Renal pelvis (tissue), 4 donors: ENCODE results near the gene TEDC1. TPM values are rescaled to one million over a fixed set of nuclear protein-coding genes. Genes with fewer than 3 reads are reported as not detected.

Experiments
- DNase-seq: peaks from one replicate; pipeline ENCODE4 v3.0.0-alpha.2; 2013
- polyA plus RNA-seq, 3 donors: library from polyadenylated mRNA; unstranded; fragments of 120-200 nt; gene quantifications; one replicate each; pipeline ENCODE4 v1.2.1, GENCODE V29; 2013; ENCODE audit not compliant: insufficient read length in 3 of 3

The TEDC1 gene
- polyA plus RNA-seq, 3 donors: 10.9 to 13.7 (median 11.1) TPM

DNA sequence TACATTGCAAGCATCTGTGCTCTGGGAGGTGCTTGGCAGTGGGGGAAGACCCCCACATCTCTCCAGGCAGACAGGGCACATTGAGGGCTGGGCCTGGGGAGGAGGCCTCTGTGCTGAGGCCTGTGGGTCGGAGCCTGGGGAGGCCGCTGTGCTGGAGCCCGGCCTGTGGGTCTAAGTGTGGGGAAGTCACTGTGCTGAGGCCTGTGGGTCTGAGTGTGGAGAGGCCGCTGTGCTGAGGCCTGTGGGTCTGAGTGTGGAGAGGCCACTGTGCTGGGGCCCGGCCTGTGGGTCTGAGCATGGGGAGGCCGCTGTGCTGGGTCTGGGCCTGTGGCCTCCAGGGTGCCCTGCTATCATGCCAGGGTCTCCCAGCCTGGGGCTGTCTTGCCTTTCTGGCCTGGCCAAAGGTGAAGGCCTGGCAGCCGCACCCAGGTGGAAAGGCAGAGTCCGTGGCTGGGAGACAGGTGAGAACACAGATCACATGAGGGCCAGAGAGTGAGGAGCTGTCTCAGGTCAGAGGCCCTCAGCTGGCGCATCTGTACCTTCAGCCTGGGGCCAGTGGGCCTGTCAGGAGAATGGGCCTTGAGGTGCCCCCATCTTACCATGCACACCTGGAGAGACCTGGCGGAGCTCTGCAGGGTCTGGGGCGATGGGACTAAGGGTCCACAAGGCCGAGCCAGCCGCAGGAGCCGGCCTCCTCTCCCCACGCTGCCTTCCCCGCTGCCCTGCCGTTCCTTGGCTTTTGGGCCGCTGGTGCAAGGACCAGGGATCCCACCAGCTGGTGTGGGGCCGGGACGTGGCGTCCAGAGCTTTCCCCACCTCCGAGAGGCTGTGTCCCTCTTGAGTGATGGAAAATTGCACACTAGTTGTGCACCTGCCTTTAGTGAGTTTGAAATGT lies 35.0 kb upstream of the TEDC1 start:
- DNase-seq: no peak

DNA sequence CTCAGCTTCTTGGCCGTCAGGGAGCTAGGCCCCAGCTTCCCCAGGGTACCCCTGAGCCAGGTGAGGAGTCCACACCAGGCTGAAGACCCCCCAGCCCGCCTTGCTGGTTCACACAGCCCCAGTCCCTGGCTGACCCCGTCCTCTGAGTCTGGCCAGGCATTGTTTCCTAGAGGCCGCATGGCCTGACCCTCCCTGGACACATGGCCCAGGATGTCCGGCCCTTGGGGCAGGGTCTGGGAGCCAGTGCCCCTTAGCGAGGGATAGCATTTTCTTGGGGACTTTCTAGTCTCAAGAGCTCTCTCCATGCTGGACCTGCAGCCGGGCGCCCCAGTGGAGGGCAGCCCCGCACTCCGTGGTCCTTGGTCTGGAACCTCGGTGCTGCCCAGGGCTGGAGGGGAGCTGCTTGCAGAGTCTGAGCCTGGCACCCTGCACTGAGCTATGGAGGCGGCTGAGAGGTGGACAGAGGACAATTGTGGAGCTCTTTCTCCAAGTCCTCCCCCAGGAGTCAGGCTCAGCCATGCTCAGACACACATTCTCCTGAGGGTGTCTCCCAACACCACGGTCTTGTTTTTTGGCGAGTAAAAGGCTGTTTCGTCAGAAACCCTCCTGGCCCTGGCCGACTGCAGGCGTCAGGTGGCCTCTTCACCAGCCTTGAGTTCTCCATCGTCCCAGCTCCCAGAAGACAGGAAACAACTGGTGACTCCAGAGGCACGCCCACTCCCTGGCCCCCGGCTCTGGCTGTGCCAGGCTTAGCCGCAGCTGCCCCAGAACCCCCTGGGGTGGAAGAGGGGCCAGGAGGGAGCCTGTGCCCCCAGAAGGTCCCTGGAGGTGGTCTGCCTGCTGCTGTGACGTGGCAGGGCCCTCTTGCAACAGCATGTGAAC lies 34.1 kb upstream of the TEDC1 start:
- no peak for DNase-seq

DNA sequence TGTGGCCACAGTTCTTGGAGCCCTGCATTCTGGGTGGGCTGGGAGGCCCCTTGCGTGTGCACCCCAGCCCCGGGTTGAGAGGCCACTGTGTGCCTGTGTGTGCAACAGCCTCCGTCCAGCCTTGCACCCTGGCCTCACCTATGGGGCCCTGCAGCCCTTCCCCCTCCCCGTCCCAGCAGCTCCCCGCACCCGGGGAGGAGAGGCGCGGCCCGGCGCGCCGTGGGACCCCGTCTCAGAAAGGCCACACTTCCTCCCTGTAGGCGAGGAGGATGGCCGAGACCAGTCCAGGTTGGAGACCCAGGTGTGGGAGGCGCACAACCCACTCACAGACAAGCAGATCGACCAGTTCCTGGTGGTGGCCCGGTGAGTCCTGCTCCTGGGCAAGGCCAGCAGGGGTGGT lies 33.0 kb upstream of the TEDC1 start:
- no peak for DNase-seq

DNA sequence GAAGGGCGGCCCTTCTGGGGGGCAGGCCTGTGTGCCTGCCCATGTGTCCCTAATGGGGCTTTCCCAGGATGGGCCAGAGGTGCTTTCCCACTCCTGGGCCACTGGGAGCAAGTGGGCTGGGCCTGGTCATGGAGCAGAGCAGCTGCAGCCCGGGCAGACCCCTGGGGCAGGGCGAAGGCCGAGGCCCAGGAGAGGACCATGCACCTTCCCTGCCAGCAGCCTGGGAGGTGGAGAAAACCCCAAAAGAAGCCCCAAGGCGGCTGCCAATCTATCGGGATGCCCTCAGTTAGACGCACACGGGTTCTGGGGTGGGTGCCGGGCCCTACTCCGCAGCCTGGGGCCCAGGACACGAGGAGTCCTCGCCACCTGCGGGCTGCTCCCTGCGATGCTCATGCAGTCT lies 32.5 kb upstream of the TEDC1 start:
- no peak for DNase-seq

DNA sequence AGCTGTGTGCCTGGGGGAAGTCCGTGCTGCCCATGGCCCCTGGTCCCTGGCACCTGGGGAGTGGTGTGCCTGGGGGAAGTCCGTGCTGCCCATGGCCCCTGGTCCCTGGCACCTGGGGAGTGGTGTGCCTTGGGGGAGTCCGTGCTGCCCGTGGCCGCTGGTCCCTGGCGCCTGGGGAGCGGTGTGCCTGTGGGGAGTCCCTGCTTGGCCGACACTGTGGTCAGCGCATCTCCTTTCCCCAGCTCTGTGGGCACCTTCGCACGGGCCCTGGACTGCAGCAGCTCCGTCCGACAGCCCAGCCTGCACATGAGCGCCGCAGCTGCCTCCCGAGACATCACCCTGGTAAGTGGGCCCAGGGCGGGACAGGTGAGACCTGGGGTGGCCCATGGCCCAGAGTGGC lies 30.9 kb upstream of the TEDC1 start:
- no peak for DNase-seq

DNA sequence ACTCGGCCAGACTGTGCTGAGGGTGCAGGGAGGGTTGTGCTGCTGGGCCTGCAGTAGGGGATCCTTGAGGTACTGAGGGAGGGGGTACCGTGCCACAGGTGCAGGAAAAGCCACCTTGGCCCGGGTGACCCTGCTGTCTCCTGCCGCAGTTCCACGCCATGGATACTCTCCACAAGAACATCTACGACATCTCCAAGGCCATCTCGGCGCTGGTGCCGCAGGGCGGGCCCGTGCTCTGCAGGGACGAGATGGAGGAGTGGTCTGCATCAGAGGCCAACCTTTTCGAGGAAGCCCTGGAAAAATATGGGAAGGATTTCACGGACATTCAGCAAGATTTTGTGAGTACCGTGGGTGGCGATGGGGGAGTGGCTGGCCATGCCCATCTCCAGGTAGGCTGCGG lies 30.4 kb upstream of the TEDC1 start:
- DNase-seq: no peak

DNA sequence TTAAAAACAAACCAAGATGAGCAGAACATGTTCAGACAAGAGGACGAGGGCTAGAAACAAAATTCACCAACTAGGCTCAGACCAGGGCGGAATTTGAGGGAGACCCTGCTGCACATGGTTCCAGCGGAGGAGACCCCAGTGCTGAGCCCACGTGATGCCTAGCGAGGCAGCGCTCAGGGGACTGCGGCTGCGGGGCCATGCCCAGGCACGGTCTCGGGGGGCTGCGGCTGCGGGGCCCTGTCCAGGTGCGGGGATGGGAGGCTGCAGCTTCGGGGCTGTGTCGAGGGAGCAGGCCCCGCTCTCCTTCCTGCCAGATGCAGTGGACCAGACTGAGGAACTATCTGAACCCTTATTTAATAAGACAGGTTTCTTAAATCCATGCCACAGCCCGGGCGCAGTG lies 29.1 kb upstream of the TEDC1 start:
- DNase-seq: no peak

DNA sequence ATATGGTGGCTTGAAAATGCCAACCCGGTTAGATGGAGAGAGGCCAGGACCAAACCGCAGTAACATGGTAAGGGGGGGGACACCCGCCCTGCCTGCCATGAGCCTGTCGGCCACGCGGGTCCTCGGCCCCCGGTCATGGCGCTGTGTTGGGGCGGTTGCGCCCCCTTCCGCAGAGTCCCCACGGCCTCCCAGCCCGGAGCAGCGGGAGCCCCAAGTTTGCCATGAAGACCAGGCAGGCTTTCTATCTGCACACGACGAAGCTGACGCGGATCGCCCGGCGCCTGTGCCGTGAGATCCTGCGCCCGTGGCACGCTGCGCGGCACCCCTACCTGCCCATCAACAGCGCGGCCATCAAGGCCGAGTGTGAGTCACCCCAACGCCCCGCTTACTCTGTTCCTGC lies 26.5 kb upstream of the TEDC1 start:
- no peak for DNase-seq

DNA sequence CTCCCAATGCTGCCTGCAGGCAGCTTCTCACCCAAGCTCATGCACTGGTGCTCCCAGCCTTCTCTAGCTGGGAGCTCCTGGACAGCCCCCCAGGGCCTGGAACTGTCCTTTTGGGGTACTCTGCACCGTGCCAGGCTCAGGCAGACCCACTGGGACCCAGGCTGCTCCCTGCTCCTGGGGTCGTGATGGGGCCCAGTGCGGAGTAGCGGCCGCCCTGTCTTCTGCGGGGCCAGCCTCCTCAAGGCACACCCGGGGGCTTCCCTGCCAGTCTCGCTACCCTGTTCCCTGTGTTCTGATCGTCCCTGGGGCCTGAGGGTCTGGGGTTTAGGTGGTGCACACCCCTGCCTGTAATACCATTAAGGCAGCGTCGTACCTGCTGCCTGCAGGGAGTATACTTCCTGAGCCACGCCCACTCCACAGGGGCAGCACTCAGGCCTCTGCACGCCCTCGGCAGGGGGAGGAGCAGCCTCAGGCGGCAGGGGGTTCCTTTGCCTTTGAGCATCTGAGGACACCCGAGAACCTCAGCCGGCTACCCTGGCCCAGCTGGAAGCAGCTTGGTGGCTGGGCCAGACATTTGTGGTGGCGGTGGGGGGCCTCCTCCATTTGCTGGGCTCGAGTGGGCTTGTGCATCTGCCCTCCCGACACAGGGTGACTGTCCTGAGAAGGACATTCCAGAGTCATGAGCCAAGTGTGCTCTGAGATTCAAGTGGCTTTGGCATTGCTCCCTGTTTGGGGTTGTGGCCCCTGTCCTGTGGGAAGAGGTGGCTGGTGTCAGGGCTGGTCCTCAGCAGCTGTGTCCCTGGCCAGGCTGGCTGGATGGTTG lies 25.6 kb upstream of the TEDC1 start:
- DNase-seq: no peak

DNA sequence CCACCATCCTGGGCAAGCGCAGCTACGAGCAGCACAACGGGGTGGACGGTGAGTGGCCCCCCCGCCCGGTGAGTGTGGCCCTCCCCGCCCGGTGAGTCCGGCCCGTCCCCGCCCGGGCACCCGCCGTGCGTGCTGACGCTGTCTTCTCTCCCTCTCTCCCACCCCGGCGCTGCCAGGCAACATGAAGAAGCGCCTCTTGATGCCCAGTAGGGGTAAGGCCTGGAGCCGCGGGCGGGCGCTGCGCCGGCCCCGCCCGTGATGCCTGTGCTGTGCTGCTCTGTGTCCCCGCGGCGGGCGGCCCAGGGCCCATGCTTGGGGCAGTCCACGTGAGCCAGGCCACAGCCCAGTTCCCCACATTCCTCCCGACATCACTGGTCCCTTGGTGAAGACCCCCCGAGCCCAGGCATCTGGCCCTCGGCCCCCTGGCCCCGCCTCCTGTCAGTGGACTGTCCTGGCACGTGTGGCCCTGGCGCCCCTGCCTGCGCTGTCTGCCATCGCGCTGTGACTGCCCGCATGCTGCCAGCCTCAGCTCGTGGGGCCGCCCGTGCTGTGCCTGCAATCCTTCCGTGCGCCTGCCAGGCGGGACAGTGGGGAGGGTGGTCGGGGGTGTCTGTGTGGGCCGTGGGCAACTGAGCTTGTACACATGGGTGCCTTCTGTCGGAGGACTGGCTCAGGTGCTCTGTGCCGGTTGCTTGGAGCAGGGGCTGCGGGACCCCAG lies 24.4 kb upstream of the TEDC1 start:
- no peak for DNase-seq

DNA sequence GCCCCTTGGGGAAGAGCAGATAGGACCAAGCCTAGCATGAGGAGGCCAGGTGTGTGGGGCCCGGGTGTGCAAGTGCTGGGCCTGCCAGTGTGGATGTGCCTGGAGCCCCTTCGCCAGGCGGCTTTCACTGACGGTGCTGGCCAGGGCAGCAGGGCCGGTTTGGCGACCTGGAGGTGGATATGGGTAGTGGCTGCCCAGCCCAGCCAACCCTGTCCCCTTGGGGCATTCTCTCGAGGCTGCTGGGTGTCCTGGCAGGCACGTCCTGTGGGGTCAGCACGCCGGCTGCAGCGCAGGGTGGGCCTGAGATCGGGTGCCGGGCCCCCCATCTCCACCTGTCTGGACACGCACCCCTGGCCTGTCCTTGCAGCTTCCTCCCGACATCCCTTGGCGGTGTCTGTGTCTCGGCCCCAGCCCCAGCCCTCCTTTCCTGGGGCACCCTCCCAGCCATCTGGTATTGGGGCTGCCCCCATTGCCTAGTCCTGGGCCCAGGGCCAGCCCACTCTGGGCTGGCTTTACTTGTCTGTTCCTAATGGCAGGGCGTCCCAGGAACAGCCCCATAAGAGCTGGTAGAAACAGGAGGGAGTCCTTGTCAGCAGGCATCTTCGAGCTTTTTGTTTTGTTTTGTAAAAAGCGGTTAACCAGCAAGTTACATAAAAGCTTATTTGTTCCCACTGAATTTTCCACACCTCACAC lies 23.7 kb upstream of the TEDC1 start:
- no peak for DNase-seq

DNA sequence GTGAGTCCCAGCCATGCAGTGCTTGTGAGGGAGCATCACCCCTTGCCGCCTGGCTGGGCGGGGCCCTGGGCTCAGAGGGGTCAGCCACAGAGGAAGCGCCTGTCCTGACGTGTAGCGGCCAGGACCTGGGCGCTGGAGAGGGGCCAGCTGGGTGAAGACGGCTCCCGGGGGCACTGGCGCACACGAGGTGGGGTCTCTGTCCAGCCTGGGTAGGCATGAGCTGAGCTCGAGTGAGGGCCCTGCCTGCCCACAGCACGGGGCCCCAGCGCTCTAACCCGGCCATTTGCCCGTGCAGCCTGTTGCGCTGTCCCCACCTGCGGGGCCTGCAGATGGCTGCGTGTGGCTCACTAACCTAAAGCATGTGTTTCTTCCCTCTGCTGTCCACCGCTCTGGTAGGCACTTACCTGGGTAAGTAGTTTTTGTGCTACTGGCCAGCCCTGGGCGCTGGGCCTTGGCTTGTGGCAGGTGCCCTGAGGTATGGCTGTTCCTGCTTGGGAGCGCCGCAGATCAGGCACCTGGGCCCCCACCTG lies 23.0 kb upstream of the TEDC1 start:
- DNase-seq: no peak

DNA sequence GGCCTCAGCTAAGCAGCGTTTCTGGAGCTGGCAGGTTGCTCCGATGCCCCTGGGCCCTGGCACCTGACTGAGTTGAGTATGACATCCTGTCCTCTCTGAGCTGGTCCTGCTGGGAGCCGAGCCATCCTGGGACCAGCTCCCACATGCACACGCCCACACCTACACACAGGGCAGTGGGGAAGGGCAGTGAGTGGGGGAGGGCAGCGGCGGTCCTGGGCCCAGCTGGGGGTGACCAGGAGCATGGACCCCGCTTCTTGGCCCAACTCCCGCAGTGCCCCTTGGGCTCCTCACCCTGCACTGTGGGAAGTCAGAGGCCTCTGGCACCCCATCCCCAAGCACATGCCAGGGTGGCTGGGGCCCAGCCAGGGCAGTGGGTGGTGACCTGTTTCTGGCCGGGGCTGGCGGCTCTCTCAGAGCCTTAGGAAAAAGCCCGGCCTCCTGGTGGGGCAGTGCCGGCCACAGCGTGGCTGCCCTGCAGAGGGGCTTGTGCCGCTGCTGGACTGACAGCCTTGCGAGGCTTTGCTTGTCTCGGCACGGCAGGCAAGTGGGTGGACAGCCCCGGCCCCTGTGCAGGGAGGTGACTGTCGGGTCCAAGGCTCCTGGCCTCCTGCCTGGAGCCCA lies 22.3 kb upstream of the TEDC1 start:
- DNase-seq: no peak

DNA sequence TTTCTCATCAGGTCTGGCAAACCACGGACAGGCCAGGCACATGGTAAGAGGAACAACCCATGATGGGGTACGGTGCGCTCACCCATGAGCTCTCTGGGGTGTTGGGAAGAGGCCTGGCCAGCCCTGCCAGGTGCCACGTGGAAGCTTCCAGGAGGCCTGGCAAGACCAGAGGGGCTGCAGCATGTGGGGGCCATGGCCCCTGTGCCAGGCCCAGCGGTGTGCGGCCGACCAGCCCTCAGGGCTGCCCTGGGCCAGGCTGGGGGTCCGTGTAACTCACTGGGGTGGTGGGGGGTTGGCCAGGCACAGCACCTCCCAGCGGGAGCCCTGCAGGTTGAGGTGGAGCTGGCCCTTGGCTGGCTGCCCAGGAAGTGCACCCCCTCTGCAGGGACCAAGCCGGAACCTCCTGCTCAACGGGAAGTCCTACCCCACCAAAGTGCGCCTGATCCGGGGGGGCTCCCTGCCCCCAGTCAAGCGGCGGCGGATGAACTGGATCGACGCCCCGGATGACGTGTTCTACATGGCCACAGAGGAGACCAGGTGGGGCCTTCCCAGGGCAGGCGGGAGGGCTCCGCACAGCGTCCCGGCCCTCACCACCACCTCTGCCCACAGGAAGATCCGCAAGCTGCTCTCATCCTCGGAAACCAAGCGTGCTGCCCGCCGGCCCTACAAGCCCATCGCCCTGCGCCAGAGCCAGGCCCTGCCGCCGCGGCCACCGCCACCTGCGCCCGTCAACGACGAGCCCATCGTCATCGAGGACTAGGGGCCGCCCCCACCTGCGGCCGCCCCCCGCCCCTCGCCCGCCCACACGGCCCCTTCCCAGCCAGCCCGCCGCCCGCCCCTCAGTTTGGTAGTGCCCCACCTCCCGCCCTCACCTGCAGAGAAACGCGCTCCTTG lies 21.3 kb upstream of the TEDC1 start:
- no peak for DNase-seq

DNA sequence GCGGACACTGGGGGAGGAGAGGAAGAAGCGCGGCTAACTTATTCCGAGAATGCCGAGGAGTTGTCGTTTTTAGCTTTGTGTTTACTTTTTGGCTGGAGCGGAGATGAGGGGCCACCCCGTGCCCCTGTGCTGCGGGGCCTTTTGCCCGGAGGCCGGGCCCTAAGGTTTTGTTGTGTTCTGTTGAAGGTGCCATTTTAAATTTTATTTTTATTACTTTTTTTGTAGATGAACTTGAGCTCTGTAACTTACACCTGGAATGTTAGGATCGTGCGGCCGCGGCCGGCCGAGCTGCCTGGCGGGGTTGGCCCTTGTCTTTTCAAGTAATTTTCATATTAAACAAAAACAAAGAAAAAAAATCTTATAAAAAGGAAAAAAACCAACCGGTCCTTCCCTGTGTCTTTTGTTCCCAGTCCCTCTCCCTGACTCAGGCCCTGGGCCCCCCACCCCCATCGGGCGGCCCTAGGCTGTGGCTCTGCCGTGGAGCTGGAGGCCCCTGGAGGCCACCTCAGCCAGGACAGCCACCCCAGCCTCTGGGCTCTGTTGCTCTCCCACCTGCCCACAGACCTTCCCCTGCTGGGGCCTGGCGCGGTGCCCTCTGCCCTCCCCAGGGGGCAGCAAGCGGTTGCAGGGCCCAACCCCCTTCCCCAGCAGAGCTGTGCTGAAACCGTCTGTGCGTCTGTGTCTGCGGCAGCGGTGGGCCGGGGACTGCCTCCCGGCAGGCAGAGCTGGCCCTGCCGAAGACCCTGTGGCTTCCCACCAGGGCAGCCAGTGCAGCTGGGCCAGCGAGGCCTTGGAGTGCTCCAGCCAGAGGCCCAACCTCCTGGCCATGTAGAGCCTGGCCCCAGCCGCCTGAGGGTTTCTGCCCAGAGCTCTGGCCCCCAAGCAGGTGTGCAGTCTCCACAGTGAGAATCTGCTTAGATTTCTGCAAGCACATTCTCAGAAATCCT lies 20.4 kb upstream of the TEDC1 start:
- DNase-seq: no peak

DNA sequence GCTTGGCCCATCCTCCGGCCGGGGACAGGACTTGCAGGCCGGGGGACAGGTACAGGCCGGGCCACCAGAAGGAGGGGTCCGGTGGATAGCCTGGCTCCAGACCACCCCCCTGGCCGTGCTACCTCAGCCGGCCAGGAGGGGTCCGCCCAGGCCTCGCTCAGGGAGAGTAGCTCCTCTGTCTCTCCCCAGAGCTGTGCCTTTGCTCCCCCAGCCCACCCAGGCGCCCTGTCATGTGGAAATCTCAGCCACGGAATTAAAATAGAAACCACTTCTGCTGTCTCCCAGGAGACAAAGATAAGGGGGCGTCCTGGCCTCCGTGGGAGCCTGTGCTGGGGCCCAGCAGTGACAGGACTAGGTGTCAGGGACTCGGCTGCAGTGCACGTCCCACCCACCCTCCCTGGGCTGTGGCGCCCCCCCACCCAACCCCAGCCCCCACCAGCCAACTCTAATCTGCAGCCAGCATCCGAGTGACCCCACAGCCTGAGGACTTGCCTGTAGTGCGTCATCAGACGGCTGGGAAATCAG lies 19.7 kb upstream of the TEDC1 start:
- DNase-seq: no peak

DNA sequence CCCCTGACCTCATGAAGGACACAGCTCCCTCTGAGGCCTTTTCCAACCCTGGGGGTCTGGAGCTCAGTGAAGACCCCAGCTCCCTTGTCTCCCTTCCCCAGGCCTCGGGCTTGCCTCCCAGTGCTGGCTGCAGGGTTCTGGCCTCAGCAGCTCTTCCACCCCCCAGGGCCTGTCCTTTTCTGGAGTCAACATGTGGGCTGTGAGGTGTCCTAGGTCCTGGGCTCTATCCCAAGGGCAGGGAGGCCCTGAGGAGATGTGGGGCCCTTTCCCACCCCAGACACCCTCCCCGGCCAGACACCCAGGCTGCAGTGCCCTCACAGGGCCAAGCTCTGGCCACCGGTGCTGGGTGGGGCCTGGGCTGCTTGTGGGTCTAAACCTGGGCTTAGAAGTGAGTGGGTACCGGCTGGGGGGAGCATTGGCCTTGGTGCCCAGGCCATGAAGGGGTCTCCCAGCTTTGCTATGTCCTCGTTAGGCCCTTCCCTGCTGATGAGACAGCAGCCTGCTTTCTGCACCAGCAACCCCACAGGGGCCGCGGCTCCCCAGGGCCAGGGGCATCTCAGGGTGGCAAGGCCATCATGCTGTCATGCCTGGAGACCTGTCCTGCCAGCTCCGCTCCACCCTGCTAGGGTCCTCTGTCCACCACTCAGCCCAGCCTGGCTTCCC lies 19.1 kb upstream of the TEDC1 start:
- no peak for DNase-seq
